Activated T-helper 17 cell treated with anti-CD3 and anti-CD28 coated beads, Interleukin-2, amount 50 U/mL, for 72 hours (primary cell): ENCODE data around the gene ZNF547. TPM values are rescaled to one million over a fixed set of nuclear protein-coding genes. Genes with fewer than 3 reads are reported as not detected.

Experiments used
- ATAC-seq: fragments of 150-1000 bp; cut with Tn5 transposase; replicated peaks from 2 replicates; pipeline ENCODE4 v1.10.0; 2021; ENCODE audit warnings: mild to moderate bottlenecking, moderate library complexity
- H3K27ac Mint-ChIP-seq: one replicate; pipeline ENCODE4 v1.8.0; 2022; ENCODE audit warnings: mixed read lengths
- H3K27me3 Mint-ChIP-seq: one replicate; pipeline ENCODE4 v1.8.0; 2022; ENCODE audit warnings: mixed read lengths
- H3K36me3 Mint-ChIP-seq: one replicate; pipeline ENCODE4 v1.8.0; 2022; ENCODE audit warnings: low read depth, mild to moderate bottlenecking, mixed read lengths
- H3K4me1 Mint-ChIP-seq: one replicate; pipeline ENCODE4 v1.8.0; 2022; ENCODE audit warnings: mixed read lengths
- H3K4me3 Mint-ChIP-seq: one replicate; pipeline ENCODE4 v1.8.0; 2022; ENCODE audit warnings: mild to moderate bottlenecking, mixed read lengths
- H3K9me3 Mint-ChIP-seq: one replicate; pipeline ENCODE4 v1.8.0; 2022; ENCODE audit warnings: mixed read lengths
- total RNA-seq, 2 donors: library from RNA; stranded (reverse); gene quantifications; one replicate each; pipeline ENCODE4 v1.2.3, GENCODE V29; 2022

ZNF547 gene
- total RNA-seq, 2 donors from 2014 or later: 2.7 to 5.4 TPM

DNA sequence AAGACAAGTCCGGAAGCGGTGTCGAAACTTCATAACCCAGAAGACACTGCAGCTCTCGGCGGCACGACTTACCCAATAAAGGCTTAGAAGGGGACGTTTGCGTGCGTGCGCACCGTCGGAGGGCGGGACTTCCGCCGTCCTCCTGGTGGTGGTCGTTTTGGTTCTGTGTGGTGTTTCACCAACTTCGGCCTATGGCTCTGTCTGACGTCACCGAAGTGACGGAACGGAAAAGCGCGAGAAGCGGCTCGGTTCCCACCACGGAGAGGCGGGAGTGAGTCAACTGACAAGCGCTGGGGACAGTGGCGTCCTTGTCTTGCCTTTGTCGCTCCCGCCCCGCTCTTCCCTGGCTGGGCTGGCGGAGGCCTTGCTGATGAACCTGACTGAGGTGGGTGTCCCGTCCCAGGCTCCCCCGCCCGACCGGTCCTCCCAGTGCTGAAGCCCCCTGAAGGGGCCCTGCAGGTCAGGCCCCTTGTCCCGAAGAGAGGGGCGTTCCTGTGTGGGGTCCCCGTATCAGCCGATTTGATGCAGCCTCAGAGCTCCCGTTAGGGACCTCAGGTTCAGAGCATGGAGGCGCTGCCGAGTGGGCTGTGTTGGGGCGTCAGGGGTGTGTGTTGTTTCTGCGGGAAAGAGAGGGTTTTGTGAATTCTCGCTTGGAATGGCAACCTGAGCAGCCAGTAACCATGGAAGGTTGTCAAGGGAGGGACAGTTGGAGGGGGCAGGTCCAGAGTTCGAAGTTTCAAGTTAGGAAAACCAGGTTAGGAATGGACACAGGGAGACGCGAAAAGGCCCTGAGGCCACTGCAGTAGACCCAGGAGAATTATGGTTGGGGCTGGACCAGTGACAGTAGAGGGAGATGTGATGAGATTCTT, 26.6 kb downstream of the ZNF547 start, which contains the start of gene ZNF548:
Gene ZNF548, plus strand, starts transcription at position 125 of the 869 bp plus-strand sequence. Its CDS starts 246 bp downstream, at position 371.
- Mint-ChIP-seq H3K4me1 (peaks cover 19% of the 10 kb centered on the region), H3K9me3 (peaks cover 10% of the 10 kb centered on the region), H3K27ac (peak within 1 kb of the TSS; percentile 92), H3K4me3 (peak within 1 kb of the TSS; percentile 86), H3K27me3 (no peaks in the 10 kb centered on the region), H3K36me3 (peaks cover 53% of the 10 kb centered on the region)
- ATAC-seq: peak; percentile 99

DNA sequence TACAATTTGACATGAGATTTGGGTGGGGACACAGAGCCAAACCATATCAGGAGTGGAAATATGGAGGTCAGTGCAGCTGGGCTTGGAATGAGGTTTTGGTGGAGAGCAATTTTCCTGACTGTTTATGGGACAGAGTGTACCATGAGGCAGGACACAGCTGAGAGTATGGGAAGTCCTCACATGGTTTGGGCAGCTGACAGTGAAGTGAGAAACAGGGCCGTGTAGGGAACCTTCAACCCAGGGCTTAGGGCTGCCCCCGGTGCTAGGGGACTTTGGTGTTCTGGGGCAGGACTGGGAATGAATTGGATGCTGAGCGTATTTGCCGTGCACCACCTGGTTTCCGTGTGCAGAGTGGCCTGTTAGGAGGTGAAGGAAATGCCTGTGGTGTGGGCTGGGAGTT, 32.4 kb downstream of the ZNF547 start:
- Mint-ChIP-seq H3K4me3 (no peak overlapping the region), H3K27ac (peak overlapping the region; percentile 67), H3K4me1 (peaks cover 17% of the 10 kb centered on the region), H3K9me3 (peaks cover 46% of the 10 kb centered on the region), H3K27me3 (no peaks in the 10 kb centered on the region), H3K36me3 (peaks cover 97% of the 10 kb centered on the region)
- no peak for ATAC-seq

DNA sequence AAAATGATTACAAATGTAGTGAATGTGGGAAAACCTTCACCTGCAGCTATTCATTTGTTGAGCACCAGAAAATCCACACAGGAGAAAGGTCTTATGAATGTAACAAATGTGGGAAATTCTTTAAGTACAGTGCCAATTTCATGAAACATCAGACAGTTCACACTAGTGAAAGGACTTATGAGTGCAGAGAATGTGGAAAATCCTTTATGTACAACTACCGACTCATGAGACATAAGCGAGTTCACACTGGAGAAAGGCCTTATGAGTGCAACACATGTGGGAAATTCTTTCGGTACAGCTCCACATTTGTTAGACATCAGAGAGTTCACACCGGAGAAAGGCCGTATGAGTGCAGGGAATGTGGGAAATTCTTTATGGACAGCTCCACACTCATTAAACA, 35.5 kb downstream of the ZNF547 start:
- Mint-ChIP-seq H3K4me1 (peaks cover 12% of the 10 kb centered on the region), H3K4me3 (no peak overlapping the region), H3K27me3 (no peaks in the 10 kb centered on the region), H3K27ac (no peak overlapping the region), H3K9me3 (peaks cover 45% of the 10 kb centered on the region), H3K36me3 (peaks cover 74% of the 10 kb centered on the region)
- no peak for ATAC-seq

DNA sequence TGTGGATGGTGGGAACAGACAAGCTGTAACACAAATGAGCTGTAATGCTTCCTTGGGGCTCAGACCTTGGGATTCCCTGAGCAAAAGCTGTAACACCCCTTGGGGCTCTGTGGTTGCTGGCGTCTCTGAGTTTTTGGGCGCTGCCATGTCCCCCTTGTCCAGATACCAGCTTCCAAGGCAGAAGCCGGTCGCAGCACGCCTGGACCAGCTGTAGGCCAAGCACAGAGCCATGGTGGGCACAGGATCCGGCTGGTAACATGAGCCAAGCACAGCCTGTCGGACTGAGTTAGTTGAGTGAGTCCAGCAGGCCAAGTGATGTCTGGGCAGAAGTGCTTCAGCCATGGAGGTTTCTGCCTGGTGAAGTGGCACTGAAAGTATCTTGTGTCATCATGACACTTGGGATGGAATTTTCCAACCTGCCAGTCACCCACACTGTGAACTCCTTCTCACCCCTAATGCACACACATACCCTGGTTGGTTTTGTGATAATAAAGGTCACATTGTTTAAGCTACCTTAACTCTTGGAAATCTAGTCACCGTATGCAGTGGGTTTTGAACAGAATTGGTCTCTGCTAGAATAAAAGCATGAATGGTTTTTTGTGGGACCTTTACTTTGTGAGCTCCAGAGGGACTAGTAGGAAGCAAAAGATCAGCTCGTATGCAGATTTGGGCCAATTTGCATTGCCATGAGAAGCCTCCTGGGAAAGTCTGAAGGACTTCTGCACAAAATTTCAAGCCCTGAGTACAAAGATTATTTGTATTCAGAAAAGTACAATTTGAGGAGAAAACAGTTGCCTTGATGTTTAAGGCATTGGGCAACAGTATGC, 40.6 kb downstream of the ZNF547 start:
- ATAC-seq: no peak
- Mint-ChIP-seq H3K36me3 (peaks cover 23% of the 10 kb centered on the region), H3K4me1 (no peaks in the 10 kb centered on the region), H3K27ac (no peak overlapping the region), H3K9me3 (peaks cover 4% of the 10 kb centered on the region), H3K27me3 (no peaks in the 10 kb centered on the region), H3K4me3 (no peak overlapping the region)

DNA sequence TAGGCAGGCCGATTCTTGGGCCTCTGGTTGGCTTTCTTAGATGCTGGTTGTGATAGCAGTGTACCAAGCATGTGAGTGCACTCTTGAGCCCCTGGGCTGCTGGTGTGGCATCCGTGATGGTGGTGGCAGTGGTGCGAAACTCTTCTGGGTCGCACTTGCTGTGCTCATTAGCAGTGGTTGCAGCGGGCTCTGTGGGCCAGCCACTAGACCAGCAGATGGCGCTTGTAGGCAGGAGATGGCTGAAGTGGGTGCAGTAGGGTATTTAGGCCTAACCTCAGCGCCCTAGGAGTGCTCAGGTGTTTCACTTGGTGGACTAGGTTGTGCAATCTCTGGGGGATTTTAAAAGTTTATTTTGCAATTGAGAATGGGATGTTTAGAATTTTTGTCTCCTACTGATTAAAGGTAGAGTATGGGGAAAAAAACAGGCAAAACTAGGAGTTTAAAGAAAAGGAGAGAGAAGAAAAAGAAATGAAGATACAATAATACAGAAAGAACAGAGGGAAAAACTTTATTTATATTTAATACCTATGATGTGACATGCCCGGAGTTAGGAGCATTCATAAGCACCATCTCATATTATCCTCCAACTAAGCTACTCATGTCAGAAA, 43.3 kb downstream of the ZNF547 start:
- peak; percentile 56 for ATAC-seq
- Mint-ChIP-seq H3K27me3 (no peaks in the 10 kb centered on the region), H3K9me3 (no peaks in the 10 kb centered on the region), H3K4me1 (peaks cover 3% of the 10 kb centered on the region), H3K4me3 (no peak overlapping the region), H3K27ac (no peak overlapping the region), H3K36me3 (peaks cover 7% of the 10 kb centered on the region)

DNA sequence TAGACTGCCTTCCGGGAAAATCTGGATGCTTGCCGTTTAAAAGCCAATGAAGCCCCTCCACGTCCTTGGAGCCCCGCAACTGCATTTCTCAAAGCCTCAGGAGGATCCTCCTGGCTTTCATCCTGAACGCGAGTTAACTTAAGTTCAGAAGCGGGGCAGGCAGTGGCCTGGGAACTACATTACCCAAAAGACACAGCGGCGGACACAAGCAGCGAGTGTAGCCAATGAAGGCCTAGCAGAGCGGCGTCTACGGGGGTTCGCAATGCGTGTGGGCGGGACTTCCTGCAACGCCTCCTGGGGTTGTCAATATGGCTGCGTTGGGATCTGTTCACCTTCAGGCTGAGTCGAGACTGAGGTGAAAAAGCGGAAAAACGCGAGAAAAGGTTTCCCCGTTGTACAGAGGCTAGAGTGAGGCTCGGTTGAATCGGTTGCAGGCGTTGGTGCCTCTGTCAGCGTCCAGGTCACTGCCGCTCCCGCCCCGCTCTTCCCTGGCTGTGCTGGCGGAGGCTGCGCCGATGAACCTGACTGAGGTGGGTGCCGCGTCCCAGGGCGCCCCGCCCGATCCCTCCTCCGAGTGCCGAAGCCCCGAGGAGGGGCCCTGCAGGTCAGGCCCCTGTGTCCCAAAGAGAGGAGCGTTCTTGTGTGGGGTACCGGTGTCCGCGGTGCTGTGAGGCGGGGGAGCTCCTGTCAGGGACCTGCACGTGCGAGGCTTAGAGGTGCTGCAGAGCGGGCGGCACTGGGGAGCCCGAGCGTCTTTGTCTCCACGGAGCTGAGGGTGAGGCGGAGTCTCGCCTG, 47.7 kb downstream of the ZNF547 start, which contains the start of gene ZNF17:
Gene ZNF17, plus strand, starts transcription at position 285 of the 795 bp plus-strand sequence. CDS start 2,455 bp downstream, outside the sequence.
- peak within 1 kb of the TSS; percentile 88 for H3K4me3 Mint-ChIP-seq
- ATAC-seq: peak; percentile 100
- peak within 1 kb of the TSS; percentile 69 for H3K27ac Mint-ChIP-seq
- H3K27me3 Mint-ChIP-seq: no peaks in the 10 kb centered on the region
- peaks cover 23% of the 10 kb centered on the region for H3K4me1 Mint-ChIP-seq
- peaks cover 10% of the 10 kb centered on the region for H3K9me3 Mint-ChIP-seq
- H3K36me3 Mint-ChIP-seq: peaks cover 41% of the 10 kb centered on the region

DNA sequence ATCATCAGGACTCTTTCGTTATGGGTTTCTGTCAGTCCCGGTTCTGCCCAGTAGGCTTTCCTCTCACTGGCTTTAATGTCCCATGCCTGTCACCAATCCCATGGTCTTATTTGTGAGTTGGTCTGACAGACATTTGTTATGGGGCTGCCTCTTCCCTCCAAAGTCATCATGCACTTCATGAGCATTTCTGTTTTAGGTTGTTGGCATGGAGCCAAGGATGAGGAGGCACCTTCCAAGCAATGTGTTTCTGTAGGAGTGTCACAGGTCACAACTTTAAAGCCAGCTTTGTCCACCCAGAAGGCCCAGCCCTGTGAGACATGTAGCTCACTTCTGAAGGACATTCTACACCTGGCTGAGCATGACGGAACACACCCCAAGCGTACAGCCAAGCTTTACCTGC, 56.1 kb downstream of the ZNF547 start:
- Mint-ChIP-seq H3K27me3 (no peaks in the 10 kb centered on the region), H3K9me3 (peaks cover 26% of the 10 kb centered on the region), H3K36me3 (peaks cover 75% of the 10 kb centered on the region), H3K27ac (no peak overlapping the region), H3K4me1 (peaks cover 12% of the 10 kb centered on the region), H3K4me3 (no peak overlapping the region)
- ATAC-seq: no peak

DNA sequence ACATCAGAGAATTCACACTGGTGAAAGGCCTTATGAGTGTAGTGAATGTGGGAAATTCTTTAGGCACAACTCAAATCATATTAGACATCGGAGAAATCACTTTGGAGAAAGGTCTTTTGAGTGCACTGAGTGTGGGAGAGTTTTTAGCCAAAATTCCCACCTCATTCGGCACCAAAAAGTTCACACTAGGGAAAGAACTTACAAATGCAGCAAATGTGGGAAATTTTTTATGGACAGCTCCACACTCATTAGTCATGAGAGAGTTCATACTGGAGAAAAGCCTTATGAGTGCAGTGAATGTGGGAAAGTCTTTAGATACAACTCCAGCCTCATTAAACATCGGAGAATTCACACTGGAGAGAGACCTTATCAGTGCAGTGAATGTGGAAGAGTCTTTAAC, 57.7 kb downstream of the ZNF547 start:
- no peak overlapping the region for H3K4me3 Mint-ChIP-seq
- no peaks in the 10 kb centered on the region for H3K27me3 Mint-ChIP-seq
- H3K27ac Mint-ChIP-seq: no peak overlapping the region
- H3K4me1 Mint-ChIP-seq: peaks cover 1% of the 10 kb centered on the region
- H3K36me3 Mint-ChIP-seq: peaks cover 59% of the 10 kb centered on the region
- H3K9me3 Mint-ChIP-seq: peaks cover 17% of the 10 kb centered on the region
- no peak for ATAC-seq

Other genes starting within 250 kb of the ZNF547 start
- gene USP29, start 243.6 kb upstream of the ZNF547 start, total RNA-seq: not detected
- not detected for gene ZIM3, start 218.3 kb upstream of the ZNF547 start, total RNA-seq
- not detected for gene DUXA, start 196.1 kb upstream of the ZNF547 start, total RNA-seq
- gene ZNF264, start 172.1 kb upstream of the ZNF547 start, total RNA-seq: 10 to 100 TPM; 23.7 to 51.0 TPM
- 1 to 10 TPM; 2.1 to 3.5 TPM for gene AURKC, start 132.5 kb upstream of the ZNF547 start, total RNA-seq
- gene ZNF805, start 122.9 kb upstream of the ZNF547 start, total RNA-seq: 10 to 100 TPM in 1 of 2 donors, 1 to 10 TPM in 1; 9.1 to 16.7 TPM
- 100 to 1,000 TPM in 1 of 2 donors, 10 to 100 TPM in 1; 90.0 to 130 TPM for gene ZNF460, start 83.1 kb upstream of the ZNF547 start, total RNA-seq
- gene ZNF543, start 43.1 kb upstream of the ZNF547 start, total RNA-seq: 1 to 10 TPM; 6.6 to 6.7 TPM
- 1 to 10 TPM; 5.3 to 6.4 TPM for gene ZNF304, start 12.3 kb upstream of the ZNF547 start, total RNA-seq
- 1 to 10 TPM; 4.5 to 8.8 TPM for gene TRAPPC2B, start within 50 bp of the ZNF547 start, total RNA-seq
- 10 to 100 TPM; 19.4 to 48.5 TPM for gene ZNF548, start 26.3 kb downstream of the ZNF547 start, total RNA-seq
- 10 to 100 TPM in 1 of 2 donors, 1 to 10 TPM in 1; 8.3 to 12.0 TPM for gene ZNF17, start 47.6 kb downstream of the ZNF547 start, total RNA-seq
- 10 to 100 TPM; 13.8 to 15.0 TPM for gene ZNF749, start 71.8 kb downstream of the ZNF547 start, total RNA-seq
- under 1 TPM in 1 of 2 donors, not detected in 1; 0.37 TPM for gene VN1R1, start 93.6 kb downstream of the ZNF547 start, total RNA-seq
- 1 to 10 TPM; 2.8 to 4.5 TPM for gene ZNF772, start 114.0 kb downstream of the ZNF547 start, total RNA-seq
- 1 to 10 TPM; 4.7 to 8.5 TPM for gene ZNF419, start 124.2 kb downstream of the ZNF547 start, total RNA-seq
- 1 to 10 TPM; 3.8 to 6.2 TPM for gene ZNF773, start 136.4 kb downstream of the ZNF547 start, total RNA-seq
- 1 to 10 TPM; 3.2 to 4.9 TPM for gene ZNF549, start 163.8 kb downstream of the ZNF547 start, total RNA-seq
- gene ZNF550, start 196.3 kb downstream of the ZNF547 start, total RNA-seq: 1 to 10 TPM; 8.9 to 10.0 TPM
- gene ZNF416, start 215.4 kb downstream of the ZNF547 start, total RNA-seq: 1 to 10 TPM; 2.2 to 2.4 TPM
- 1 to 10 TPM; 2.5 to 3.2 TPM for gene ZIK1, start 220.6 kb downstream of the ZNF547 start, total RNA-seq
- 1 to 10 TPM; 6.0 to 9.9 TPM for gene ZNF530, start 236.3 kb downstream of the ZNF547 start, total RNA-seq